MM.1S (cell line): ENCODE results near the gene TBX6.
A peak's percentile ranks its signal among the peaks of the same experiment; 100 is the strongest.

Source experiments
- DNase-seq: peaks from one replicate; pipeline ENCODE4 v3.0.0-alpha.2; 2015
- H2AFZ ChIP-seq: fragments of 300-600 bp; sonication (generic); 2 replicates; pipeline ENCODE4 v1.6.0; 2016; ENCODE audit warnings: antibody characterized with exemption, low read length
- H3F3A ChIP-seq: fragments of 300-600 bp; sonication (generic); 2 replicates; pipeline ENCODE4 v1.6.1; 2016; ENCODE audit warnings: mild to moderate bottlenecking, antibody characterized with exemption, low read length, moderate library complexity, mixed read lengths; ENCODE audit not compliant: insufficient read depth
- H3K27ac ChIP-seq: fragments of 300-600 bp; sonication (generic); 2 replicates; pipeline ENCODE4 v1.5.1; 2016; ENCODE audit warnings: mild to moderate bottlenecking, low read length
- H3K27me3 ChIP-seq: fragments of 300-600 bp; sonication (generic); replicated peaks from 2 replicates; pipeline ENCODE4 v1.6.0; 2016; ENCODE audit warnings: low read length; ENCODE audit not compliant: insufficient read depth
- H3K36me3 ChIP-seq: fragments of 300-600 bp; sonication (generic); replicated peaks from 2 replicates; pipeline ENCODE4 v1.6.1; 2016; ENCODE audit warnings: mild to moderate bottlenecking, low read length, mixed read lengths; ENCODE audit not compliant: insufficient read depth
- H3K4me1 ChIP-seq: fragments of 300-600 bp; sonication (generic); 2 replicates; pipeline ENCODE4 v1.6.1; 2016; ENCODE audit warnings: low read length, mixed read lengths
- H3K4me2 ChIP-seq: fragments of 300-600 bp; sonication (generic); 2 replicates; pipeline ENCODE4 v1.6.0; 2016; ENCODE audit warnings: low read depth, low read length
- H3K4me3 ChIP-seq: fragments of 300-600 bp; sonication (generic); 2 replicates; pipeline ENCODE4 v1.5.1; 2016; ENCODE audit warnings: low read length, mixed read lengths
- H3K79me2 ChIP-seq: fragments of 300-600 bp; sonication (generic); 2 replicates; pipeline ENCODE4 v1.6.1; 2016; ENCODE audit warnings: mixed run types, low read length, mixed read lengths
- H3K9ac ChIP-seq: fragments of 300-600 bp; sonication (generic); 2 replicates; pipeline ENCODE4 v1.6.1; 2016; ENCODE audit warnings: low read length, mixed read lengths
- H3K9me2 ChIP-seq: fragments of 300-600 bp; sonication (generic); replicated peaks from 2 replicates; pipeline ENCODE4 v1.6.1; 2016; ENCODE audit warnings: mild to moderate bottlenecking, low read length, mixed read lengths; ENCODE audit not compliant: insufficient read depth
- H3K9me3 ChIP-seq: fragments of 300-600 bp; sonication (generic); replicated peaks from 2 replicates; pipeline ENCODE4 v1.6.1; 2016; ENCODE audit warnings: mild to moderate bottlenecking, low read length, mixed read lengths; ENCODE audit not compliant: insufficient read depth
- H4K20me1 ChIP-seq: fragments of 300-600 bp; sonication (generic); 2 replicates; pipeline ENCODE4 v1.6.1; 2016; ENCODE audit warnings: mild to moderate bottlenecking, low read length, moderate library complexity, mixed read lengths; ENCODE audit not compliant: insufficient read depth
- EZH2 ChIP-seq: fragments of 300-600 bp; sonication (generic); optimal IDR thresholded peaks from 2 replicates; pipeline ENCODE3; 2017; ENCODE audit warnings: low read depth, mild to moderate bottlenecking, antibody characterized with exemption, low read length, mixed read lengths
- EZH2phosphoT487 ChIP-seq: fragments of 300-600 bp; sonication (generic); IDR thresholded peaks from 2 replicates; pipeline ENCODE4 v1.6.1; 2018; ENCODE audit warnings: antibody characterized with exemption, low read length
- TF ChIP-seq, protein P1 (sequence below): fragments of 300-600 bp; sonication (generic); IDR thresholded peaks from 2 replicates; pipeline ENCODE4 v1.5.1; 2016; ENCODE audit warnings: antibody characterized with exemption, low read length, mixed read lengths

The TBX6 gene

DNA sequence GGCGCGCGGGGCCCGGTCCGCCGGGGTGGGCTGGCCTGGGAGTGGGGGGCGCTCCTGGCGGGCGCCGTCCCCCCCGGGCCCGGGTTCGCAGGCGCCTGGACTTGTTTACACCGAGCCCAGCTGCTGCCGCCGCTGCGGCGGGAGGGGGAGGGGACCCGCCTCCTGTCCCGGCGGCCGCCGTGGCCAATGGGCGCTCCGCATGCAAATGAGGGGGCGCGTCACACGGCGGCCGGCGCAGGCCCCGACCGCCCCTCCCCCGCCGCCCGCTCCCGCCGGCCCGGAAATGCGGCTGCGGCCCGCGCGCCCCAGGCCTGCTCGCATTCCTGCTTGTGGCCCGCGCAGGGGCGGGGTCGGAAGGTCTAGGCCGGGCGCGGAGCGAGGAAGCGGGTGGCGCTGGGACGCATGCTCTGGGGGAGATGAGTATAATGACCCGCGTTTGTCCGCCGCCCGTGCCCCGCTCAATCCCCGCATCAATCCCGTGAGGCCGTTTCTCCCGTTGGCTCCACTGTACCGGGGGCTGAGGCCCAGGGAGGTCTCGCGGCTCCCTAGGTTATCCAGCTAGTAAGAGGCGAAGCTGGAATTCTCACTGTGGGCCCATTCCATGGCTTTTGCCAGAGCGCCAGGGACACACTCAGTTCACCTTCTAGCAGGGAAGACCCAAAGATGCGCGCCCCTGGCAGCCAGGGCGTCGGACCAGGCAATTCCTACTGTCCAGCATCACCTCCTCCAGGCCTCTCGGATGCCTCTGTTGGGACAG is 4.6 kb upstream of the TBX6 start, which contains the start of gene YPEL3:
YPEL3 (minus strand) TSS at position 109 of the 757 bp plus-strand sequence. CDS start 731 bp downstream, outside the sequence.
- Histone ChIP-seq H3K9me3 (no peaks in the 10 kb centered on the region), H3K4me1 (peaks cover 24% of the 10 kb centered on the region), H3K27me3 (no peaks in the 10 kb centered on the region), H3K4me2 (peak within 1 kb of the TSS; percentile 100), H2AFZ (peak within 1 kb of the TSS; percentile 97), H3K27ac (peak within 1 kb of the TSS; percentile 55; the same call in 1 of the 2 replicates), H3K9ac (peak within 1 kb of the TSS; percentile 95), H3K4me3 (peak within 1 kb of the TSS; percentile 99), H3F3A (peaks cover 22% of the 10 kb centered on the region), H4K20me1 (no peaks in the 10 kb centered on the region), H3K9me2 (no peaks in the 10 kb centered on the region), H3K79me2 (peaks cover 21% of the 10 kb centered on the region), H3K36me3 (no peaks in the 10 kb centered on the region)
- DNase-seq = peak; percentile 90
- TF ChIP-seq EZH2phosphoT487 (no peak), EZH2 (no peak)
- TF ChIP-seq, protein P1, sequence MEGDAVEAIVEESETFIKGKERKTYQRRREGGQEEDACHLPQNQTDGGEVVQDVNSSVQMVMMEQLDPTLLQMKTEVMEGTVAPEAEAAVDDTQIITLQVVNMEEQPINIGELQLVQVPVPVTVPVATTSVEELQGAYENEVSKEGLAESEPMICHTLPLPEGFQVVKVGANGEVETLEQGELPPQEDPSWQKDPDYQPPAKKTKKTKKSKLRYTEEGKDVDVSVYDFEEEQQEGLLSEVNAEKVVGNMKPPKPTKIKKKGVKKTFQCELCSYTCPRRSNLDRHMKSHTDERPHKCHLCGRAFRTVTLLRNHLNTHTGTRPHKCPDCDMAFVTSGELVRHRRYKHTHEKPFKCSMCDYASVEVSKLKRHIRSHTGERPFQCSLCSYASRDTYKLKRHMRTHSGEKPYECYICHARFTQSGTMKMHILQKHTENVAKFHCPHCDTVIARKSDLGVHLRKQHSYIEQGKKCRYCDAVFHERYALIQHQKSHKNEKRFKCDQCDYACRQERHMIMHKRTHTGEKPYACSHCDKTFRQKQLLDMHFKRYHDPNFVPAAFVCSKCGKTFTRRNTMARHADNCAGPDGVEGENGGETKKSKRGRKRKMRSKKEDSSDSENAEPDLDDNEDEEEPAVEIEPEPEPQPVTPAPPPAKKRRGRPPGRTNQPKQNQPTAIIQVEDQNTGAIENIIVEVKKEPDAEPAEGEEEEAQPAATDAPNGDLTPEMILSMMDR = no peak

DNA sequence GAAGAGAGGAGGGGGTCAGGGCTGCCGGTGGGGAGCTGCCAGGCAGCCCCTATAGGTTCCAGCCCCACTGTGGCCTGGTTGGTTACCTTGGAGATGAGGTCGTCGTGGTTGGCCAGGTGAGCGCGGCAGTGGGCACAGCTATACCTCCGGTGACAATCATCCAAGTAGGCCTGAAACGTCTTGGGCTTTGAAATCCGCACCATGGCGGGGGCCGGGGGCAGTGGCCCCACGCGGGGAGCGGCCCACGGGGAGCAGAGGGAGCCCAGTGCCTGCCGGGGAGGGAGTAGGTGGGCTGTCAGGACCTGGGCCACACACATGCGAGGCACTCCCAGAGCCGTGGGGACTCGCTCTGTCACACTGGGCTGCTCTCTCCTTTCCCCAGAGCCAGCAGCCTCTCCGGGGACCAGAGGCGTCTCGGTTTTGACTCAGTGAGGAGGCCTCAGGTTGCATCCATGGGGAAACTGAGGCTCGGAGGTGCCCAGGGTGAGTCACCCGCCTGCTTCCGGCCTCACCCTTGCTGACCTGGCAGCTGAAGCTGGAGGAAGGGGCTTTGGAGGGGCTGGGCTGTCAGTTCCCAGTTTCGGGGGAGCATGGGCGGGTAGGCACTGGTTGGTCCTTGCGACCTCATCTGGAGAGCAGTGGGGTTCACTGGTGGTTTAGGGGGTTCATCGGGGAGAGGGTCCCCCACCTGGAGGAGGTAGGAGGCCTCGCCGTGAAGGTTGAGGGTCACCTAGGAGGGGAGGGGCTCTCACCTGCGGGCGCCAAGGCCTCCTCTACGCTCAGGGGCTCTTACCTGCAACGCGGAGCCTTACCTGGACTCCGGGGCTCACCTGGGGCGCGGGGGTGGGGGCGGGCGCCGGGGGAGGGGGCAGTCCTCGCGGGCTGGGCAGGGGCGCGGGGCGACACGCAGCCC is 3.7 kb upstream of the TBX6 start:
- Histone ChIP-seq H3K9me3 (no peaks in the 10 kb centered on the region), H3K4me1 (peaks cover 24% of the 10 kb centered on the region), H3K36me3 (no peaks in the 10 kb centered on the region), H3K4me3 (peak overlapping the region; percentile 99), H3K79me2 (peaks cover 21% of the 10 kb centered on the region), H4K20me1 (no peaks in the 10 kb centered on the region), H3K9me2 (no peaks in the 10 kb centered on the region), H3K4me2 (peak overlapping the region; percentile 100), H2AFZ (peak overlapping the region; percentile 54), H3F3A (peaks cover 22% of the 10 kb centered on the region), H3K27ac (peak overlapping the region; percentile 55; the same call in 1 of the 2 replicates), H3K9ac (peak overlapping the region; percentile 95), H3K27me3 (no peaks in the 10 kb centered on the region)
- TF ChIP-seq EZH2phosphoT487 (no peak), EZH2 (no peak)
- TF ChIP-seq, protein P1 = no peak
- peak; percentile 30 for DNase-seq

DNA sequence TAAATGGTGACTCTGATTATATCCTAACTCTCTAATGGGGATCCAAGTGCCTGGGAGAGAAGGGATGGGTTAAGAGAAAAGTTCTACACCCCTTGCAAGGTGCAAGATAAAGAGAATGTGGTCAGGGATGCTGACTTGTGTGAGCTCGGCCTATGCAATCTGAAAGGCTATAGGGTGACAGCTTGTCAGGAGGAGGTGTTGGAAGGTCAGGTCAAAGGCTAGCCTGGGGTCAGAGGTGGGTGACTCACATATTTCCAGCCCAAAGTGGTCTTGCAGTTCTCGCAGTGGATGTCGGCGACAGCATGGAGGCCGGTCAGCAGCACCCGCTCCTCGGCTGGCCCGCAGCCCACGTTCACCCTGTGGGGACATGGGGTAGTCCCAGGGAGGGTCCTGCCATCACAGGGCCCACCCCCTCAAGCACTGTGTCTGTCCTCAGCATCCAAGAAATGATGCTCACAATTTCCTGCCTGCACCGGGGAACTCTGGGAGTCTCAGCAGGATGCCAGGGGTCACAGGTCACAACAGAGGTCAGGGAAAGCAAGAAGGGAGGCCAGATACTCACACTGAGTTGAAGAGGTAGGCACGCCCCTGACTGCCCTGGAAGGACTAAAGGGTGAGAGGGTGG is 2.9 kb upstream of the TBX6 start:
- Histone ChIP-seq H3K9ac (peak overlapping the region; percentile 95; the same call in 1 of the 2 replicates), H3K4me3 (peak overlapping the region; percentile 99)

More for the DNA sequence above, 2.9 kb upstream of the TBX6 start:
- peak overlapping the region; percentile 55; the same call in 1 of the 2 replicates for H3K27ac ChIP-seq
- DNase-seq = no peak
- peaks cover 21% of the 10 kb centered on the region for H3K79me2 ChIP-seq
- H3F3A ChIP-seq = peaks cover 22% of the 10 kb centered on the region
- H3K36me3 ChIP-seq = no peaks in the 10 kb centered on the region
- no peak overlapping the region for H2AFZ ChIP-seq
- H4K20me1 ChIP-seq = no peaks in the 10 kb centered on the region
- TF ChIP-seq EZH2phosphoT487 (no peak), EZH2 (no peak)
- TF ChIP-seq, protein P1 = no peak
- H3K27me3 ChIP-seq = no peaks in the 10 kb centered on the region
- H3K4me2 ChIP-seq = peak overlapping the region; percentile 100
- H3K9me2 ChIP-seq = no peaks in the 10 kb centered on the region
- H3K9me3 ChIP-seq = no peaks in the 10 kb centered on the region
- H3K4me1 ChIP-seq = peaks cover 24% of the 10 kb centered on the region
